ENCODE results near the gene EFCAB6. TPM values are rescaled to one million over a fixed set of nuclear protein-coding genes. Genes with fewer than 3 reads are reported as not detected.

The EFCAB6 gene
- total and polyA plus RNA-seq, 10 of the 15 experiments (the other 5 are each of a cell fraction or from before 2014, with no cell fraction given) = 0.05 to 0.42 (median 0.19) TPM

DNA sequence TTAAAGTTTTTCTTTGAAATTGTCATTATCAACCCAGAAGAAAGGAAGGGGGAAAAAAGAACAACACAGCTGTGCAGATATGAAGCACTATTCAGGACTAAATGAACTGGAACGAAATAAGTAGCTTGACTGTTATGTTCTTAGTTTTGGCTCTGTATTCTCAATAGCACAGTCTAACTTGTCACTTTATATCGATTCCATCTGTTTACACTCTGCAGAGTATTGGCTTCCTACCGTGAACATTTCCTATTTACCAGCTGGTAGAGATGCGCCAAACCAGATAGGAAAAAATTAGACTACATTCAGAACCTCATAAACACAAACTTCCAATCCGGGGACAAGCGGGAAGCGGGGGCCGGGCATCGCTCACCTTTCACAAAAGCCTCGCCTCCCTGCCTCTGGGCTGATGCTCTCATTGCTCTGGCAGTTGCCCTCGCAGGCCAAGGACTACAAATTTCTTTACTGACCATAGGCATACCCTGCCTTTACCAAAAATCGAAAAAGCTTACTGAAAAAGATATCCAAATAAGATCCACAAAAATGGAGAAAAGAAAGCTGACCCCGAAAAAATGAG is 66.2 kb downstream of the EFCAB6 start:
- ChIA-PET CTCF (interaction anchor here (0.8 to 1.5 kb wide), 2 partner anchors 10 to 81 kb away, joined by 3 to 4 read pairs; no protein-coding TSS in a partner anchor), SMC1A (ENCODE audit: uncharacterized antibody, unreplicated experiment) (interaction anchor here (1.6 kb wide), 1 partner anchor 12 kb away, joined by 3 read pairs; no protein-coding TSS in a partner anchor), POLR2A (interaction anchor here (0.6 kb wide), 1 partner anchor 20 kb away, joined by 9 read pairs; no protein-coding TSS in a partner anchor), RAD21 (ENCODE audit: unreplicated experiment) (interaction anchor here (1.3 kb wide), 1 partner anchor 81 kb away, joined by 5 read pairs; no protein-coding TSS in a partner anchor)
- Histone ChIP-seq H3K27ac (ENCODE audit: control insufficient read depth, insufficient read depth) (no peak overlapping the region), H3K9ac (ENCODE audit: control insufficient read depth, insufficient read depth, low read length) (no peak overlapping the region), H3K36me3 (ENCODE audit: control insufficient read depth in 2 of 2, insufficient read depth in 2 of 2, low read length in 1 of 2) (no peaks in the 10 kb centered on the region), H3K27me3 (replicated peaks in 1 of 2; ENCODE audit: control insufficient read depth in 2 of 2, insufficient read depth in 2 of 2, low read length in 1 of 2) (no peaks in the 10 kb centered on the region), H4K20me1 (ENCODE audit: control insufficient read depth, insufficient read depth) (no peaks in the 10 kb centered on the region), H3K4me1 (ENCODE audit: control insufficient read depth, insufficient read depth, low read length) (no peaks in the 10 kb centered on the region), H3K79me2 (ENCODE audit: control insufficient read depth, insufficient read depth, low read length) (no peaks in the 10 kb centered on the region), H3K4me2 (ENCODE audit: control insufficient read depth, insufficient read depth) (no peak overlapping the region), H2AFZ (ENCODE audit: control insufficient read depth, low read depth, low read length) (no peak overlapping the region), H3K4me3 (no peak overlapping the region), H3K9me3 (replicated peaks; ENCODE audit: control insufficient read depth, insufficient read depth, low read length) (no peaks in the 10 kb centered on the region)
- TF ChIP-seq, protein P1, sequence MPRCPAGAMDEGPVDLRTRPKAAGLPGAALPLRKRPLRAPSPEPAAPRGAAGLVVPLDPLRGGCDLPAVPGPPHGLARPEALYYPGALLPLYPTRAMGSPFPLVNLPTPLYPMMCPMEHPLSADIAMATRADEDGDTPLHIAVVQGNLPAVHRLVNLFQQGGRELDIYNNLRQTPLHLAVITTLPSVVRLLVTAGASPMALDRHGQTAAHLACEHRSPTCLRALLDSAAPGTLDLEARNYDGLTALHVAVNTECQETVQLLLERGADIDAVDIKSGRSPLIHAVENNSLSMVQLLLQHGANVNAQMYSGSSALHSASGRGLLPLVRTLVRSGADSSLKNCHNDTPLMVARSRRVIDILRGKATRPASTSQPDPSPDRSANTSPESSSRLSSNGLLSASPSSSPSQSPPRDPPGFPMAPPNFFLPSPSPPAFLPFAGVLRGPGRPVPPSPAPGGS (IDR thresholded peaks at IDR 0.05; ENCODE audit: borderline replicate concordance, insufficient read depth, low read depth, low read length, poor library complexity, severe bottlenecking) = no peak
- TF ChIP-seq ZNF384 (IDR thresholded peaks at IDR 0.05; ENCODE audit: borderline replicate concordance, low read depth, low read length) (no peak), NFYA (IDR thresholded peaks at IDR 0.05; ENCODE audit: borderline replicate concordance, low read depth, low read length) (no peak), RBBP5 (conservative IDR thresholded peaks at IDR 0.05) (no peak), CEBPB (IDR thresholded peaks at IDR 0.05; ENCODE audit: borderline replicate concordance in 1 of 2, low read depth in 2 of 2, low read length in 2 of 2) (no peak), IKZF1 (conservative IDR thresholded peaks at IDR 0.05) (no peak)
- TF ChIP-seq, protein P2, sequence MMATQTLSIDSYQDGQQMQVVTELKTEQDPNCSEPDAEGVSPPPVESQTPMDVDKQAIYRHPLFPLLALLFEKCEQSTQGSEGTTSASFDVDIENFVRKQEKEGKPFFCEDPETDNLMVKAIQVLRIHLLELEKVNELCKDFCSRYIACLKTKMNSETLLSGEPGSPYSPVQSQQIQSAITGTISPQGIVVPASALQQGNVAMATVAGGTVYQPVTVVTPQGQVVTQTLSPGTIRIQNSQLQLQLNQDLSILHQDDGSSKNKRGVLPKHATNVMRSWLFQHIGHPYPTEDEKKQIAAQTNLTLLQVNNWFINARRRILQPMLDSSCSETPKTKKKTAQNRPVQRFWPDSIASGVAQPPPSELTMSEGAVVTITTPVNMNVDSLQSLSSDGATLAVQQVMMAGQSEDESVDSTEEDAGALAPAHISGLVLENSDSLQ (IDR thresholded peaks at IDR 0.05) = no peak
- no peak for DNase-seq (ENCODE audit: low read depth, low spot score)
- in situ Hi-C loops (cut with MboI) (no loop called here), intact Hi-C loops (cut with micrococcal nuclease; ENCODE audit: unreplicated experiment) (loop anchor here (10.0 kb wide), 1 partner anchor 139 kb away; no protein-coding TSS in a partner anchor)
- FAIRE-seq = no peak
- BruUV-seq (replicated peaks) = no TSS peak
- ATAC-seq = no peak
- 30% methylated on average over 13 of the region's 13 CpGs for WGBS (ENCODE audit: insufficient coverage, insufficient replicate concordance, low lambda C conversion rate, missing lambda C conversion rate)

Measured in GM12878 (cell line).